Activated T-cell treated with anti-CD3 and anti-CD28 coated beads, Interleukin-2, amount 50 U/mL, for 4 hours (primary cell): ENCODE data around the gene C1QTNF3. TPM values are rescaled to one million over a fixed set of nuclear protein-coding genes. Genes with fewer than 3 reads are reported as not detected.
"Not testable (repeated sequence)": the region's sequence is repeated elsewhere in the genome, so short reads cannot be mapped to it uniquely, and the experiment has no call there.

Experiments
- ATAC-seq, 2 donors: fragments of 200-7000 bp; cut with Tn5 transposase; one replicate each; pipeline ENCODE4 v1.10.0; 2021
- DNase-seq: peaks from one replicate; pipeline ENCODE4 v3.0.0-alpha.2; 2020
- H3K27me3 Mint-ChIP-seq: one replicate; pipeline ENCODE4 v1.8.0; 2021; ENCODE audit warnings: low read depth, mixed read lengths
- H3K36me3 Mint-ChIP-seq: one replicate; pipeline ENCODE4 v1.8.0; 2022; ENCODE audit warnings: mixed read lengths; ENCODE audit not compliant: insufficient read depth
- H3K4me1 Mint-ChIP-seq: one replicate; pipeline ENCODE4 v1.8.0; 2021; ENCODE audit warnings: low read depth, mixed read lengths
- H3K4me3 Mint-ChIP-seq: one replicate; pipeline ENCODE4 v1.8.0; 2021; ENCODE audit warnings: mild to moderate bottlenecking, moderate library complexity, mixed read lengths
- H3K9me3 Mint-ChIP-seq: one replicate; pipeline ENCODE4 v1.8.0; 2021; ENCODE audit warnings: mixed read lengths
- total RNA-seq, 3 donors: library from RNA; stranded (reverse); gene quantifications; one replicate each; pipeline ENCODE4 v1.2.1, GENCODE V29; 2021

The C1QTNF3 gene
- under 1 TPM; 0.58 to 0.76 (median 0.73) TPM for total RNA-seq

GRCh38 chr5:34043099-34043876, at the start of gene C1QTNF3:
Gene C1QTNF3, minus strand, starts transcription at chr5:34043213. Its CDS starts 88 bp downstream, at chr5:34043125.
- Mint-ChIP-seq H3K36me3 (peaks cover 9% of the 10 kb centered on the region), H3K9me3 (no peaks in the 10 kb centered on the region), H3K27me3 (no peaks in the 10 kb centered on the region), H3K4me1 (no peaks in the 10 kb centered on the region), H3K4me3 (no peak within 1 kb of the TSS)
- DNase-seq (no peak), ATAC-seq (no peak)

GRCh38 chr5:34091039-34091438, 48.0 kb upstream of the C1QTNF3 start:
- not testable (repeated sequence) for ATAC-seq, H3K27me3 Mint-ChIP-seq, H3K4me3 Mint-ChIP-seq, DNase-seq, H3K36me3 Mint-ChIP-seq, H3K4me1 Mint-ChIP-seq, H3K9me3 Mint-ChIP-seq

GRCh38 chr5:34089802-34090201, 46.8 kb upstream of the C1QTNF3 start:
- H3K27me3 Mint-ChIP-seq, H3K4me3 Mint-ChIP-seq, H3K36me3 Mint-ChIP-seq, ATAC-seq, H3K9me3 Mint-ChIP-seq, DNase-seq, H3K4me1 Mint-ChIP-seq: not testable (repeated sequence)

- not testable (repeated sequence) for H3K36me3 Mint-ChIP-seq, ATAC-seq, H3K4me1 Mint-ChIP-seq, H3K9me3 Mint-ChIP-seq, H3K27me3 Mint-ChIP-seq, DNase-seq, H3K4me3 Mint-ChIP-seq
Measured at GRCh38 chr5:34087728-34088127, 44.7 kb upstream of the C1QTNF3 start.

GRCh38 chr5:34083898-34084297, 40.9 kb upstream of the C1QTNF3 start:
- not testable (repeated sequence) for H3K9me3 Mint-ChIP-seq, ATAC-seq, H3K27me3 Mint-ChIP-seq, H3K4me1 Mint-ChIP-seq, DNase-seq, H3K4me3 Mint-ChIP-seq, H3K36me3 Mint-ChIP-seq

GRCh38 chr5:34079505-34079904, 36.5 kb upstream of the C1QTNF3 start:
- DNase-seq, H3K4me1 Mint-ChIP-seq, H3K4me3 Mint-ChIP-seq, ATAC-seq, H3K27me3 Mint-ChIP-seq, H3K36me3 Mint-ChIP-seq, H3K9me3 Mint-ChIP-seq: not testable (repeated sequence)

GRCh38 chr5:34077636-34078035, 34.6 kb upstream of the C1QTNF3 start:
- not testable (repeated sequence) for H3K27me3 Mint-ChIP-seq, ATAC-seq, H3K4me1 Mint-ChIP-seq, H3K4me3 Mint-ChIP-seq, DNase-seq, H3K36me3 Mint-ChIP-seq, H3K9me3 Mint-ChIP-seq

GRCh38 chr5:34076719-34077364, 33.8 kb upstream of the C1QTNF3 start:
- not testable (repeated sequence) for H3K27me3 Mint-ChIP-seq, H3K4me1 Mint-ChIP-seq, ATAC-seq, H3K9me3 Mint-ChIP-seq, H3K4me3 Mint-ChIP-seq, DNase-seq
- peaks cover 11% of the 10 kb centered on the region for H3K36me3 Mint-ChIP-seq

GRCh38 chr5:34074472-34074871, 31.5 kb upstream of the C1QTNF3 start:
- H3K27me3 Mint-ChIP-seq, H3K4me1 Mint-ChIP-seq, DNase-seq, ATAC-seq, H3K9me3 Mint-ChIP-seq, H3K36me3 Mint-ChIP-seq, H3K4me3 Mint-ChIP-seq: not testable (repeated sequence)

GRCh38 chr5:34074071-34074470, 31.1 kb upstream of the C1QTNF3 start:
- not testable (repeated sequence) for DNase-seq, H3K9me3 Mint-ChIP-seq, H3K36me3 Mint-ChIP-seq, ATAC-seq, H3K4me3 Mint-ChIP-seq, H3K27me3 Mint-ChIP-seq, H3K4me1 Mint-ChIP-seq

- H3K9me3 Mint-ChIP-seq = not testable (repeated sequence)
- peaks cover 13% of the 10 kb centered on the region for H3K36me3 Mint-ChIP-seq
Measured at GRCh38 chr5:34070626-34071025, 27.6 kb upstream of the C1QTNF3 start.

GRCh38 chr5:34064656-34065055, 21.6 kb upstream of the C1QTNF3 start:
- no peaks in the 10 kb centered on the region for H3K4me1 Mint-ChIP-seq
- H3K4me3 Mint-ChIP-seq = no peak overlapping the region
- H3K36me3 Mint-ChIP-seq = peaks cover 36% of the 10 kb centered on the region
- DNase-seq (no peak), ATAC-seq (no peak)
- H3K27me3 Mint-ChIP-seq = no peaks in the 10 kb centered on the region
- H3K9me3 Mint-ChIP-seq = peaks cover 5% of the 10 kb centered on the region

More at GRCh38 chr5:34070626-34071025, 27.6 kb upstream of the C1QTNF3 start:
- not testable (repeated sequence) for H3K27me3 Mint-ChIP-seq, DNase-seq, ATAC-seq, H3K4me1 Mint-ChIP-seq, H3K4me3 Mint-ChIP-seq

GRCh38 chr5:34062419-34062818, 19.4 kb upstream of the C1QTNF3 start:
- no peaks in the 10 kb centered on the region for H3K4me1 Mint-ChIP-seq
- H3K27me3 Mint-ChIP-seq = no peaks in the 10 kb centered on the region
- H3K4me3 Mint-ChIP-seq = no peak overlapping the region
- DNase-seq = no peak
- peaks cover 5% of the 10 kb centered on the region for H3K9me3 Mint-ChIP-seq
- peaks cover 43% of the 10 kb centered on the region for H3K36me3 Mint-ChIP-seq
- no peak for ATAC-seq

GRCh38 chr5:34061993-34062392, 19.0 kb upstream of the C1QTNF3 start:
- H3K36me3 Mint-ChIP-seq = peaks cover 40% of the 10 kb centered on the region
- DNase-seq (no peak), ATAC-seq (no peak)
- peaks cover 5% of the 10 kb centered on the region for H3K9me3 Mint-ChIP-seq
- no peaks in the 10 kb centered on the region for H3K27me3 Mint-ChIP-seq
- H3K4me3 Mint-ChIP-seq = no peak overlapping the region
- H3K4me1 Mint-ChIP-seq = no peaks in the 10 kb centered on the region

GRCh38 chr5:34059977-34060376, 17.0 kb upstream of the C1QTNF3 start:
- Mint-ChIP-seq H3K36me3 (peaks cover 35% of the 10 kb centered on the region), H3K9me3 (peaks cover 5% of the 10 kb centered on the region), H3K4me1 (no peaks in the 10 kb centered on the region), H3K27me3 (no peaks in the 10 kb centered on the region), H3K4me3 (no peak overlapping the region)
- DNase-seq = no peak
- no peak for ATAC-seq
